Keratinocyte (primary cell): ENCODE results near the gene PLCL2. TPM values are rescaled to one million over a fixed set of nuclear protein-coding genes. Genes with fewer than 3 reads are reported as not detected.

Source experiments
- DNase-seq: peaks from one replicate; pipeline ENCODE4 v3.0.0-alpha.2; 2011; ENCODE audit warnings: low read depth, missing footprints, low spot score
- FAIRE-seq: peaks from 2 replicates; lab custom pipeline; 2011; peaks lifted over from hg19 to GRCh38; lab: Jason Lieb, UNC
- H2AFZ ChIP-seq: 2 replicates; pipeline ENCODE4 v1.6.0; 2012; ENCODE audit warnings: low read length, control low read depth, inconsistent platforms; ENCODE audit not compliant: control insufficient read depth
- H3K27ac ChIP-seq: 2 replicates; pipeline ENCODE4 v1.5.1; 2011; ENCODE audit warnings: low read length; ENCODE audit not compliant: control insufficient read depth, insufficient read depth
- H3K27me3 ChIP-seq: 3 replicates; pipeline ENCODE4 v1.6.0; 2011; ENCODE audit warnings: low read length; ENCODE audit not compliant: control insufficient read depth, insufficient read depth; ENCODE audit errors: extremely low read depth
- H3K36me3 ChIP-seq, 2 experiments: 2 replicates in 1 of 2; 3 replicates in 1 of 2; pipeline ENCODE4 v1.5.1; 2011; ENCODE audit warnings: low read length in 2 of 2, mild to moderate bottlenecking in 1 of 2; ENCODE audit not compliant: control insufficient read depth in 2 of 2, insufficient read depth in 2 of 2; ENCODE audit errors: extremely low read depth in 1 of 2
- H3K4me1 ChIP-seq: 3 replicates; pipeline ENCODE4 v1.5.1; 2011; ENCODE audit warnings: low read length; ENCODE audit not compliant: control insufficient read depth, insufficient read depth; ENCODE audit errors: extremely low read depth
- H3K4me2 ChIP-seq: 3 replicates; pipeline ENCODE4 v1.6.0; 2011; ENCODE audit warnings: low read depth, low read length; ENCODE audit not compliant: control insufficient read depth, insufficient read depth; ENCODE audit errors: extremely low read depth
- H3K4me3 ChIP-seq, 3 experiments: fragments of 200-600 bp in 1 of 3; sonication (generic) in 1 of 3; 2 replicates in 2 of 3; 3 replicates in 1 of 3; pipeline ENCODE4 v1.5.1; 2011 to 2016; ENCODE audit warnings: low read length in 3 of 3, mild to moderate bottlenecking in 3 of 3, control low read depth in 2 of 3, inconsistent platforms in 1 of 3, low read depth in 1 of 3, mixed read lengths in 1 of 3, mixed run types in 1 of 3, moderate library complexity in 1 of 3; ENCODE audit not compliant: control insufficient read depth in 2 of 3, insufficient read depth in 2 of 3; ENCODE audit errors: extremely low read depth in 1 of 3
- H3K79me2 ChIP-seq: 2 replicates; pipeline ENCODE4 v1.6.0; 2012; ENCODE audit warnings: low read length; ENCODE audit not compliant: control insufficient read depth, insufficient read depth
- H3K9ac ChIP-seq: 3 replicates; pipeline ENCODE4 v1.6.0; 2011; ENCODE audit warnings: low read length; ENCODE audit not compliant: control insufficient read depth, insufficient read depth; ENCODE audit errors: extremely low read depth
- H3K9me1 ChIP-seq: 3 replicates; pipeline ENCODE4 v1.6.0; 2011; ENCODE audit warnings: low read length; ENCODE audit not compliant: control insufficient read depth, insufficient read depth; ENCODE audit errors: extremely low read depth
- H3K9me3 ChIP-seq: 2 replicates; pipeline ENCODE4 v1.5.1; 2012; ENCODE audit warnings: low read depth, low read length; ENCODE audit not compliant: control insufficient read depth
- H4K20me1 ChIP-seq: 3 replicates; pipeline ENCODE4 v1.6.0; 2011; ENCODE audit warnings: low read length; ENCODE audit not compliant: control insufficient read depth, insufficient read depth; ENCODE audit errors: extremely low read depth
- CTCF ChIP-seq, 3 experiments: IDR thresholded peaks in 1 of 3; conservative IDR thresholded peaks in 1 of 3; optimal IDR thresholded peaks in 1 of 3; 2 replicates in 2 of 3; 3 replicates in 1 of 3; pipeline versions ENCODE3 to v1.5.1; 2011; ENCODE audit warnings: low read length in 3 of 3, mild to moderate bottlenecking in 3 of 3, moderate library complexity in 2 of 3, control low read depth in 1 of 3, inconsistent platforms in 1 of 3; ENCODE audit not compliant: insufficient read depth in 2 of 3; ENCODE audit errors: extremely low read depth in 1 of 3
- EZH2 ChIP-seq: IDR thresholded peaks from one replicate; pipeline ENCODE4 v1.6.1; 2012; ENCODE audit warnings: inconsistent platforms, mild to moderate bottlenecking, low read length, moderate library complexity
- dilution Hi-C: fragments of 300-500 bp; cut with MboI; formaldehyde crosslinking; loops from one replicate; pipeline ENCODE4 v1.7.0; 2020; ENCODE audit warnings: low sequenced_read_pairs; ENCODE audit not compliant: extremely low pct_ligation_motif_present
- polyA plus RNA-seq, 5 experiments: library from polyadenylated mRNA; depleted of rRNA in 3 of 5; stranded (reverse) in 3 of 5; stranded (forward) in 1 of 5; unstranded in 1 of 5; fragments of >200 nt; gene quantifications; 1 replicate in 1 of 5; 2 replicates in 3 of 5; 3 replicates in 1 of 5; pipeline versions ENCODE4 v1.2.1 to v1.2.3, GENCODE V29; 2011 to 2012; ENCODE audit warnings: missing spikeins in 2 of 5, low read depth in 1 of 5, low replicate concordance in 1 of 5

The PLCL2 gene
- polyA plus RNA-seq, 1 donor (not counting 4 experiments of a cell fraction or from before 2014, with no cell fraction given) = 0.20 TPM

- Histone ChIP-seq H3K9me3 (no peaks in the 10 kb centered on the region), H3K9ac (no peak overlapping the region), H3K27me3 (no peaks in the 10 kb centered on the region), H2AFZ (no peak overlapping the region), H3K4me2 (no peak overlapping the region), H3K27ac (no peak overlapping the region), H3K9me1 (no peaks in the 10 kb centered on the region), H3K4me1 (no peaks in the 10 kb centered on the region), H3K36me3 (no peaks in the 10 kb centered on the region), H3K79me2 (no peaks in the 10 kb centered on the region), H3K4me3 (no peak overlapping the region), H4K20me1 (no peaks in the 10 kb centered on the region)
- dilution Hi-C loops = no loop called here
- TF ChIP-seq CTCF (optimal IDR thresholded peaks at IDR 0.05 in 1 of 3, IDR thresholded peaks at IDR 0.05 in 1 of 3, conservative IDR thresholded peaks at IDR 0.05 in 1 of 3; ENCODE audit: extremely low read depth in 1 of 3, insufficient read depth in 2 of 3, low read length in 3 of 3) = no peak
- no peak for TF ChIP-seq EZH2
- no peak for DNase-seq
- no peak for FAIRE-seq
Observed at GRCh38 chr3:16999871-17000270, 115.1 kb downstream of the PLCL2 start.

GRCh38 chr3:17003457-17003856 lies 118.7 kb downstream of the PLCL2 start:
- H3K9ac ChIP-seq = no peak overlapping the region
- H3K9me3 ChIP-seq = no peaks in the 10 kb centered on the region
- no peak for TF ChIP-seq EZH2
- no peak for TF ChIP-seq CTCF (optimal IDR thresholded peaks at IDR 0.05 in 1 of 3, IDR thresholded peaks at IDR 0.05 in 1 of 3, conservative IDR thresholded peaks at IDR 0.05 in 1 of 3; ENCODE audit: extremely low read depth in 1 of 3, insufficient read depth in 2 of 3, low read length in 3 of 3)
- H4K20me1 ChIP-seq = no peaks in the 10 kb centered on the region
- no peak overlapping the region for H3K4me3 ChIP-seq
- H3K4me2 ChIP-seq = no peak overlapping the region
- H2AFZ ChIP-seq = no peak overlapping the region
- no peaks in the 10 kb centered on the region for H3K9me1 ChIP-seq
- DNase-seq (no peak), FAIRE-seq (no peak)
- no peak overlapping the region for H3K27ac ChIP-seq
- H3K27me3 ChIP-seq = no peaks in the 10 kb centered on the region
- H3K79me2 ChIP-seq = no peaks in the 10 kb centered on the region
- no peaks in the 10 kb centered on the region for H3K4me1 ChIP-seq
- no peaks in the 10 kb centered on the region for H3K36me3 ChIP-seq
- dilution Hi-C loops = no loop called here
